A549 treated with CpdA at 1 μM for 4 hours (cell line): ENCODE measurements around the gene NUTM2G. TPM values are rescaled to one million over a fixed set of nuclear protein-coding genes. Genes with fewer than 3 reads are reported as not detected.

Experiments
- total RNA-seq: library from RNA; stranded (reverse); fragments of 200-300 nt; extraction: Qiagen RNA extraction; gene quantifications from 5 replicates; pipeline ENCODE4 v1.2.3, GENCODE V29; 2022; ENCODE audit warnings: low read depth

The NUTM2G gene
- not detected in 5 replicates for total RNA-seq

GRCh38 chr9:96928543-96928942, at the start of gene NUTM2G:
TSS of gene NUTM2G (plus strand) at chr9:96928843. CDS start at chr9:96929025, 182 bp downstream.

Other genes starting within 250 kb of the NUTM2G start
- 3.8 to 7.0 TPM (median 5.6 TPM) in 5 replicates for gene ZNF510, start 150.8 kb upstream of the NUTM2G start, total RNA-seq
- 1.2 to 2.1 TPM (median 1.5 TPM) in 5 replicates for gene ZNF782, start 74.3 kb upstream of the NUTM2G start, total RNA-seq
- 12.2 to 15.9 TPM (median 12.9 TPM) in 5 replicates for gene CTSV, start 110.3 kb downstream of the NUTM2G start, total RNA-seq